Sigmoid colon (tissue), 4 donors: ENCODE data around the gene S100A2.
"Not testable (repeated sequence)": the region's sequence is repeated elsewhere in the genome, so short reads cannot be mapped to it uniquely, and the experiment has no call there.

ENCODE experiments used
- CTCF ChIP-seq, 4 experiments: fragments of 450-650 bp in 3 of 4; fragments of 200-600 bp in 1 of 4; IDR thresholded peaks; one replicate each; pipeline ENCODE4 v1.5.1; 2016 to 2019; ENCODE audit warnings: antibody characterized with exemption in 4 of 4, mild to moderate bottlenecking in 3 of 4, moderate library complexity in 2 of 4
- EP300 ChIP-seq, 4 donors: sonication (generic); formaldehyde crosslinking; IDR thresholded peaks; one replicate each; pipeline ENCODE4 v1.6.1; 2017; ENCODE audit warnings: antibody characterized with exemption in 4 of 4
- POLR2AphosphoS5 ChIP-seq, 4 donors: sonication (generic); formaldehyde crosslinking; IDR thresholded peaks; one replicate each; pipeline ENCODE4 v1.6.1; 2017; ENCODE audit warnings: antibody characterized with exemption in 4 of 4

GRCh38 chr1:153588033-153588432 is 22.4 kb upstream of the S100A2 start:
- not testable (repeated sequence) for TF ChIP-seq CTCF, EP300, POLR2AphosphoS5 (IDR thresholded peaks at IDR 0.05)
